Measurements from ENCODE around the gene ASCC3.
"Not testable (repeated sequence)": the region's sequence is repeated elsewhere in the genome, so short reads cannot be mapped to it uniquely, and the experiment has no call there.

ASCC3 gene

GRCh38 chr6:100889351-100889750, 8.2 kb upstream of the ASCC3 start:
- in situ Hi-C loops (cut with MboI; ENCODE audit: low pct_unique_long_range_greater_than_20kb, low sequenced_read_pairs) = no loop called here
- DNase-seq = no peak

- no peak for DNase-seq
- in situ Hi-C loops (cut with MboI; ENCODE audit: low pct_unique_long_range_greater_than_20kb, low sequenced_read_pairs) = no loop called here
Measured at GRCh38 chr6:100886076-100886475, 4.9 kb upstream of the ASCC3 start.

- in situ Hi-C loops (cut with MboI; ENCODE audit: low pct_unique_long_range_greater_than_20kb, low sequenced_read_pairs) = no loop called here
- no peak for DNase-seq
Measured at GRCh38 chr6:100883347-100883746, 2.2 kb upstream of the ASCC3 start.

- DNase-seq = no peak
- in situ Hi-C loops (cut with MboI; ENCODE audit: low pct_unique_long_range_greater_than_20kb, low sequenced_read_pairs) = no loop called here
Measured at GRCh38 chr6:100881707-100882040, 545 bp upstream of the ASCC3 start.

- no peak for DNase-seq
- in situ Hi-C loops (cut with MboI; ENCODE audit: low pct_unique_long_range_greater_than_20kb, low sequenced_read_pairs) = no loop called here
Measured at GRCh38 chr6:100880149-100880852, 828 bp downstream of the ASCC3 start.

GRCh38 chr6:100879317-100879716, 1.8 kb downstream of the ASCC3 start:
- no peak for DNase-seq
- in situ Hi-C loops (cut with MboI; ENCODE audit: low pct_unique_long_range_greater_than_20kb, low sequenced_read_pairs) = no loop called here

- in situ Hi-C loops (cut with MboI; ENCODE audit: low pct_unique_long_range_greater_than_20kb, low sequenced_read_pairs) = no loop called here
Measured at GRCh38 chr6:100877851-100878250, 3.3 kb downstream of the ASCC3 start.

GRCh38 chr6:100876251-100876650, 4.9 kb downstream of the ASCC3 start:
- DNase-seq = no peak
- in situ Hi-C loops (cut with MboI; ENCODE audit: low pct_unique_long_range_greater_than_20kb, low sequenced_read_pairs) = no loop called here

More at GRCh38 chr6:100877851-100878250, 3.3 kb downstream of the ASCC3 start:
- no peak for DNase-seq

GRCh38 chr6:100865525-100865924, 15.6 kb downstream of the ASCC3 start:
- no peak for DNase-seq
- in situ Hi-C loops (cut with MboI; ENCODE audit: low pct_unique_long_range_greater_than_20kb, low sequenced_read_pairs) = no loop called here

GRCh38 chr6:100862063-100862462, 19.1 kb downstream of the ASCC3 start:
- in situ Hi-C loops (cut with MboI; ENCODE audit: low pct_unique_long_range_greater_than_20kb, low sequenced_read_pairs) = no loop called here
- no peak for DNase-seq

GRCh38 chr6:100856146-100856545, 25.0 kb downstream of the ASCC3 start:
- in situ Hi-C loops (cut with MboI; ENCODE audit: low pct_unique_long_range_greater_than_20kb, low sequenced_read_pairs) = no loop called here
- DNase-seq = no peak

GRCh38 chr6:100851819-100852218, 29.3 kb downstream of the ASCC3 start:
- no peak for DNase-seq
- in situ Hi-C loops (cut with MboI; ENCODE audit: low pct_unique_long_range_greater_than_20kb, low sequenced_read_pairs) = no loop called here

GRCh38 chr6:100850174-100850573, 31.0 kb downstream of the ASCC3 start:
- no peak for DNase-seq
- in situ Hi-C loops (cut with MboI; ENCODE audit: low pct_unique_long_range_greater_than_20kb, low sequenced_read_pairs) = no loop called here

GRCh38 chr6:100846276-100846675, 34.9 kb downstream of the ASCC3 start:
- in situ Hi-C loops (cut with MboI; ENCODE audit: low pct_unique_long_range_greater_than_20kb, low sequenced_read_pairs) = no loop called here
- no peak for DNase-seq

GRCh38 chr6:100845676-100846075, 35.5 kb downstream of the ASCC3 start:
- in situ Hi-C loops (cut with MboI; ENCODE audit: low pct_unique_long_range_greater_than_20kb, low sequenced_read_pairs) = no loop called here
- no peak for DNase-seq

GRCh38 chr6:100839419-100839818, 41.7 kb downstream of the ASCC3 start:
- in situ Hi-C loops (cut with MboI; ENCODE audit: low pct_unique_long_range_greater_than_20kb, low sequenced_read_pairs) = no loop called here
- no peak for DNase-seq

- in situ Hi-C loops (cut with MboI; ENCODE audit: low pct_unique_long_range_greater_than_20kb, low sequenced_read_pairs) = no loop called here
- DNase-seq = no peak
Measured at GRCh38 chr6:100838011-100838410, 43.1 kb downstream of the ASCC3 start.

GRCh38 chr6:100833972-100834574, 47.1 kb downstream of the ASCC3 start:
- in situ Hi-C loops (cut with MboI; ENCODE audit: low pct_unique_long_range_greater_than_20kb, low sequenced_read_pairs) = no loop called here
- no peak for DNase-seq

GRCh38 chr6:100829077-100829595, 52.0 kb downstream of the ASCC3 start:
- DNase-seq; in situ Hi-C loops (cut with MboI; ENCODE audit: low pct_unique_long_range_greater_than_20kb, low sequenced_read_pairs): not testable (repeated sequence)

- DNase-seq = no peak
- in situ Hi-C loops (cut with MboI; ENCODE audit: low pct_unique_long_range_greater_than_20kb, low sequenced_read_pairs) = no loop called here
Measured at GRCh38 chr6:100823041-100823440, 58.1 kb downstream of the ASCC3 start.

- no peak for DNase-seq
- in situ Hi-C loops (cut with MboI; ENCODE audit: low pct_unique_long_range_greater_than_20kb, low sequenced_read_pairs) = no loop called here
Measured at GRCh38 chr6:100818066-100818465, 63.1 kb downstream of the ASCC3 start.
